Measurements from ENCODE around the gene B3GNT9. TPM values are rescaled to one million over a fixed set of nuclear protein-coding genes. Genes with fewer than 3 reads are reported as not detected.

Gene B3GNT9
- total RNA-seq (2014; rRNA removed; shearing (Covaris generic)): 0.92 and 2.0 TPM in 2 replicates
- 2.0 and 2.8 TPM in 2 replicates for polyA plus RNA-seq (2015; cell fraction: cytosol; rRNA removed)
- polyA plus RNA-seq (2015; cell fraction: nucleus; rRNA removed): 2.7 and 2.9 TPM in 2 replicates

- no peak for DNase-seq (ENCODE audit: low read depth, low spot score)
- in situ Hi-C loops (cut with HindIII; ENCODE audit: low pct_unique_long_range_greater_than_20kb, low sequenced_read_pairs): no loop called here
Observed at GRCh38 chr16:67150833-67151396, at the start of gene B3GNT9. B3GNT9 (minus strand) TSS chr16:67150998; CDS start chr16:67150485, 513 bp downstream.

GRCh38 chr16:67200491-67200890 lies 49.7 kb upstream of the B3GNT9 start:
- in situ Hi-C loops (cut with HindIII; ENCODE audit: low pct_unique_long_range_greater_than_20kb, low sequenced_read_pairs): no loop called here
- no peak for DNase-seq (ENCODE audit: low read depth, low spot score)

- DNase-seq (ENCODE audit: low read depth, low spot score): no peak
- in situ Hi-C loops (cut with HindIII; ENCODE audit: low pct_unique_long_range_greater_than_20kb, low sequenced_read_pairs): no loop called here
Observed at GRCh38 chr16:67199808-67200198, 49.0 kb upstream of the B3GNT9 start.

- in situ Hi-C loops (cut with HindIII; ENCODE audit: low pct_unique_long_range_greater_than_20kb, low sequenced_read_pairs): no loop called here
- no peak for DNase-seq (ENCODE audit: low read depth, low spot score)
Observed at GRCh38 chr16:67199011-67199807, 48.4 kb upstream of the B3GNT9 start, which contains the start of gene ELMO3. ELMO3 (plus strand) TSS chr16:67199131; CDS start chr16:67199327, 196 bp downstream.

GRCh38 chr16:67198238-67198734 lies 47.5 kb upstream of the B3GNT9 start:
- DNase-seq (ENCODE audit: low read depth, low spot score): peak; percentile 75
- in situ Hi-C loops (cut with HindIII; ENCODE audit: low pct_unique_long_range_greater_than_20kb, low sequenced_read_pairs): no loop called here

- no peak for DNase-seq (ENCODE audit: low read depth, low spot score)
- in situ Hi-C loops (cut with HindIII; ENCODE audit: low pct_unique_long_range_greater_than_20kb, low sequenced_read_pairs): no loop called here
Observed at GRCh38 chr16:67197704-67198103, 46.9 kb upstream of the B3GNT9 start.

- DNase-seq (ENCODE audit: low read depth, low spot score): no peak
- in situ Hi-C loops (cut with HindIII; ENCODE audit: low pct_unique_long_range_greater_than_20kb, low sequenced_read_pairs): no loop called here
Observed at GRCh38 chr16:67196881-67197280, 46.1 kb upstream of the B3GNT9 start.

- in situ Hi-C loops (cut with HindIII; ENCODE audit: low pct_unique_long_range_greater_than_20kb, low sequenced_read_pairs): no loop called here
- no peak for DNase-seq (ENCODE audit: low read depth, low spot score)
Observed at GRCh38 chr16:67195676-67196075, 44.9 kb upstream of the B3GNT9 start.

- no peak for DNase-seq (ENCODE audit: low read depth, low spot score)
- in situ Hi-C loops (cut with HindIII; ENCODE audit: low pct_unique_long_range_greater_than_20kb, low sequenced_read_pairs): no loop called here
Observed at GRCh38 chr16:67194260-67194659, 43.5 kb upstream of the B3GNT9 start.

- in situ Hi-C loops (cut with HindIII; ENCODE audit: low pct_unique_long_range_greater_than_20kb, low sequenced_read_pairs): no loop called here
- DNase-seq (ENCODE audit: low read depth, low spot score): no peak
Observed at GRCh38 chr16:67193536-67193935, 42.7 kb upstream of the B3GNT9 start.

GRCh38 chr16:67192781-67193361 lies 42.1 kb upstream of the B3GNT9 start:
- DNase-seq (ENCODE audit: low read depth, low spot score): no peak
- in situ Hi-C loops (cut with HindIII; ENCODE audit: low pct_unique_long_range_greater_than_20kb, low sequenced_read_pairs): no loop called here

GRCh38 chr16:67191995-67192681 lies 41.3 kb upstream of the B3GNT9 start, which contains the start of gene E2F4:
E2F4 (plus strand) TSS chr16:67192155; CDS start chr16:67192228, 73 bp downstream.
- peak; percentile 88 for DNase-seq (ENCODE audit: low read depth, low spot score)
- in situ Hi-C loops (cut with HindIII; ENCODE audit: low pct_unique_long_range_greater_than_20kb, low sequenced_read_pairs): no loop called here

GRCh38 chr16:67191411-67191994 lies 40.7 kb upstream of the B3GNT9 start:
- DNase-seq (ENCODE audit: low read depth, low spot score): no peak
- in situ Hi-C loops (cut with HindIII; ENCODE audit: low pct_unique_long_range_greater_than_20kb, low sequenced_read_pairs): no loop called here

GRCh38 chr16:67190448-67191399 lies 39.9 kb upstream of the B3GNT9 start:
- in situ Hi-C loops (cut with HindIII; ENCODE audit: low pct_unique_long_range_greater_than_20kb, low sequenced_read_pairs): no loop called here
- no peak for DNase-seq (ENCODE audit: low read depth, low spot score)

- in situ Hi-C loops (cut with HindIII; ENCODE audit: low pct_unique_long_range_greater_than_20kb, low sequenced_read_pairs): no loop called here
Observed at GRCh38 chr16:67190041-67190440, 39.2 kb upstream of the B3GNT9 start, which contains the start of gene EXOC3L1. EXOC3L1 (minus strand) TSS chr16:67190136; CDS start chr16:67189676, 460 bp downstream.

GRCh38 chr16:67188798-67189197 lies 38.0 kb upstream of the B3GNT9 start:
- no peak for DNase-seq (ENCODE audit: low read depth, low spot score)
- in situ Hi-C loops (cut with HindIII; ENCODE audit: low pct_unique_long_range_greater_than_20kb, low sequenced_read_pairs): no loop called here

More at GRCh38 chr16:67190041-67190440, 39.2 kb upstream of the B3GNT9 start, which contains the start of gene EXOC3L1:
- DNase-seq (ENCODE audit: low read depth, low spot score): no peak
